IPS-NIHi7 (cell line): Measurements from ENCODE around the gene CDK3.
"Not testable (repeated sequence)": the region's sequence is repeated elsewhere in the genome, so short reads cannot be mapped to it uniquely, and the experiment has no call there.

Experiments used
- DNase-seq: peaks from one replicate; pipeline ENCODE4 v3.0.0; 2012; ENCODE audit warnings: mixed read lengths; ENCODE audit errors: extremely low spot score

The CDK3 gene

DNA sequence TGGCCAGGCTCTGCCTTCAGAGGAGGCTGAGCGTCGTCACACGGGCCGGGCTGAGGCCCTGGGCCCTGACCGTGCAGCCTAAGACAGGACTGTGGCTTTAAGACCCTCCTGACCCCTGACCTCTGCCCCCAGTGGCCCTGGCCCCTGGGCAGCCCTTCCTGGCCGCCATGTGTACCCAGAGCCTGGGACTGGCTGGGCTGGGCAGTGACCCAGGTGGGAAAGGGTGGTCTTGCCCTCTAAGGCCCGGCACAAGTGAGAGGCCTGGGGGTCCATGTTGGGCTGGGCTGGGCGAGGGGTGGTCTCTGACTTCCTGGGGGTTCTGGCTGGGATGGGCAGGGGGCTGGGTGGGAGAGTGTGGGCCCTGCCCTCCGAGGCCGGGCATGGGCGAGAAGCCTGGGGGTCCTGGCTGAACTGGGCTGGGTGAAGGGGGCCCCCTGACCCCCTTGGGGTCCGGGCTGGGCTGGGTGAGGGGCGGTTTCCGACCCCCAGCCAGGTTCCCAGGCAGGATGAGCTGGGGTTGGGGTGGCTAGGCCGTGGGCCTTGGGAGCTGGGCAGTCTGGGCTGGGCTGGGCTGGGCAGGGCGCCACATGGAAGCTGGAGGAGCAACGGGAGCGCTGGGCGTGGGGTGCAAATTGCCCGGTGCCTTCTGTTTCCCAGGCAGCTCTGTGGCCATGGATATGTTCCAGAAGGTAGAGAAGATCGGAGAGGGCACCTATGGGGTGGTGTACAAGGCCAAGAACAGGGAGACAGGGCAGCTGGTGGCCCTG lies at the start of gene CDK3:
Gene CDK3, plus strand, starts transcription at position 101 of the 767 bp plus-strand sequence. Its CDS starts 571 bp downstream, at position 672.
- DNase-seq = no peak

DNA sequence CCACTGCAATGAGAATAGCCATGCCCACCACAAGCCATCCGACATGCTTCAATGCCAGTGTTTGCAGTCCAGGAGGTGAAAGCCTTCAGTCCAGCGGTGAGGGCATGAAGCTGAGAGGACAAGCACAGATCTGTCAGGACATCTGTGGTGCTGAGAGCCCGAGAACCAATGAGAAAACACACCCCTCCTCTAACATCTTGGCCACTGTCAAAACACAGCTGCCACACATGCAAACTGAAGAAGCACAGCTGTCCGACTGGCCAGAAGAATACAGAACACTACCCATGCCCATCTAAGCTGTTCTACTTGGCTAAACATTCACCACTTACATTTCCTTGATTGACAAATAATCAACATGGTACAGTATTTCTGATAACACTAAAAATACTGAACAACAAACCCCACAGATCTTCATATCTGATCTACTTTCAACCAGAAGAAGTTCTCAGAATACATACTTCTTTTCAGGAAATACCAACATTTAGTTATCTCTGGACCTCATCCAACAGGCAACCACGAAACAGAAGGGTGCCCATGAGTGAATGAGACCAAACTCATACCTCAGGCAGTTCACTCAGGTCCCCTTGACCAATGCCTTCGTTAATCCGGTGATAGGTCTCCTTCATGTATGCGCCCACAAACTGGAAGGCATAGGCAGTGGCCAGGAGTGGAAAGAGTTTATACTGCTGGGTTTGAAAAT lies 49.6 kb upstream of the CDK3 start:
- no peak for DNase-seq

DNA sequence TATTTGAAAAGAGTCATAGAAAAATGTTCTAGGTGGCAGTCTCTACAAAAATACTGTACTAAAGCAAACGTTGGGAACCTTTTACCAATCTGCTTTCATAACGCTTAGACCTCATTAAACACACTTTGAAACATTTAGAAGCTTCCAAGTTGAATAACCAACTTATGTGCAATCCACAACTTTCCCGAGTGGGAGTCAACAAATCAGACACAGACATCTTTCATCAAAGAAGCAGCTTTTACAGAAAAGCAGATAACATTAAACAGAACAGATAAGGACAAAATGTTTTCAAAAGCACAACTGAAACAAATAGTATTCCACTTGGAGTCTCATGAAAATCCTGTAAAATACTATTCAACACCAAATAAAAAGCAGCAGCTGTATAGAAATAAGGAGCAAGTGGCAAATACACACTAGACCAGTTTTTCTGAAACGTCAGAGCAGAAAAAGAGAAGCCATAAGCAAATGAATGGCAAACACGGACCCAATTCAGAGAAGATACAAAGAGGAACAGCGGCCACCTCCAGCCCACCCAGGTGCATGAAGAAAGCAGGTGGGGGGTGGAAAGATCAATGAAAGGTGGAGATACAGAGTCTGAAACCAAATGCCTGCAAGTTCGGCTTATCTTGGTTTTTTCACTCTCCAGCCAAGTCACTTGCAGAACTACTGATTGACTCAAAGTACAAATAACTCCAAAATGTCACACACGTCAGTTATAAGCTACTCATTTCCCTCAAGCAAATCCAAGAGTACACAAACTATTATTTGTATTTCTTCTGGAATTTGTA lies 41.4 kb upstream of the CDK3 start:
- DNase-seq = peak; percentile 46

DNA sequence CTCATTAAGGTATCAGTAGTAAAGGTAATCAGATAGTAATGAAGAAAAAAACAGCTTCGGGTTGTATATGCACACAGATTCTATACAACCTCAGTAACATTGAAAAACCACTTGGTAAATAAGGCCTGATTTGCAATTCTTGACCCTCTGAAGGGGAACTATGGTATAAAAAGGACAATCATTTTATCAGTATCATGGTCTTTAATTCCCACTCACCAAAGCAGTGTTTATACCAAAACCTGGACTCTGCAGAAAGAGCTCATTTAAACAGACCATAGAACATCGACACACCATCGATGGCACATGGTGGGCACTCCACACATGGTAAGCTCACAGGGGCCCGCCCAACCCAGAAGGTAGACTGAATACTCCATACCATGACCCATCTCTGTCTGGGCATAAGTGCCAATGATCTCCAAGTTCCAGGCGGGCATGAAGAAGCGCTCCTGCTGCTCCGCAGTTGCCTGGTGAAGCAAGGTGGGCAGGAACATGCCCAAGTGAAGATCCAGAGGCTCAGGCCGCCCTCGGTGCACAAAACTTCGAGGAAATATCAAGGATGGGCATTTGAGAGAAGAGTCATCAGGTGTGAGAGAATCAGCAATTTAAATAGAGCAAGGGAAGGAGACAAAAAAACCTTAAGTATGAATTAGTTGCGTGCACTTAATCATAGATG lies 40.7 kb upstream of the CDK3 start:
- no peak for DNase-seq

DNA sequence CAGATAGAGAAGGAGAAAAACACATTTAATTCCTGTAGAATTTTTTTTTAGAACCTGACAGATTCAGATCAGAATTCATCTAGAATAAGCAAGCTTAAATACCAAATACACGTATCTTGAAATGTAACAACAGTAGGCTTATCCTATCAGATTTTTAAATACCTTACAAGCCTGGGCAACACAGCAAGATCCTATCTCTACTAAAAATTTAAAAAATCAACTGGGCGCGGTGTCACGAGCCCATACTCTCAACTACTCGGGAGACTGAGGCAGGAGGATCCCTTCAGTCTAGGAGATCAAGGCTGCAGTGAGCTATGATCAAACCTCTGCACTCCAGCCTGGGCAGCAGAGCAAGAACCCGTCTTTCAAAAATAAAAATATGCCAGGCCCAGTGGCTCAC lies 35.2 kb upstream of the CDK3 start:
- no peak for DNase-seq

DNA sequence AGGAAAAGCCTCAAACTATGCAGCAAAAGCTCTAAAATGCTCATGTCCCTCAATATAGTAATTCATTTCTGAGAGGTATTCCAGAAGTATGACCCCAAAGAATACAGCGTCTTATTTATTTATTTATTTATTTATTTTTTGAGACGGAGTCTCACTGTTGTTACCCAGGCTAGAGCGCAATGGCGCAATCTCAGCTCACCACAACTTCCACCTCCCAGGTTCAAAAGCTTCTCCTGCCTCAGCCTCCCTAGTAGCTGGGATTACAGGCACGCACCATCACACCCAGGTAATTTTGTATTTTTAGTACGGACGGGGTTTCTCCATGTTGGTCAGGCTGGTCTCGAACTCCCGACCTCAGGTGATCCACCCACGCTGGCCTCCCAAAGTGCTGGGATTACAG lies 31.6 kb upstream of the CDK3 start:
- DNase-seq = not testable (repeated sequence)

DNA sequence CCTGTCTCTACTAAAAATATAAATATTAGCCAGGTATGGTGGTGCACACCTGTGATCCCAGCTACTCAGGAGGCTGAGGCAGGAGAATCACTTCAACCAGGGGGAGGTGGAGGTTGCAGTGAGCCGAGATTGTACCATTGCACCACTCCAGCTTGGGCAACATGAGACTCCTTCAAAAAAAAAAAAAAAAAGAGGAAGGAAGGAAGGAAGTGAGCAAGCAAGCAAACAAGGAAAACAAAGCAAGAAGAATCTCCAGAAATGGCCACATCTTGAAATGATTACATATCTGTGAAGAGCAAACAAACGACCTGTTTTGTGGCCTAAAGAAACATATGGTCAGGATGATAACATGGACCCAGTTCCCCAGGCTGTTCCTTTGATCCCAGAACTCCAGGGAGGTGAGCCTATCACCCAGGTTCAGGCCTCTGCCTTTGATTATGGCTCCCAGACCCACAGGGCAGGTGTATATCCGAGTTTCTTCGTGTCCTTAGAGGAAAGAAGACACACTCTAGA lies 30.6 kb upstream of the CDK3 start:
- DNase-seq = no peak

DNA sequence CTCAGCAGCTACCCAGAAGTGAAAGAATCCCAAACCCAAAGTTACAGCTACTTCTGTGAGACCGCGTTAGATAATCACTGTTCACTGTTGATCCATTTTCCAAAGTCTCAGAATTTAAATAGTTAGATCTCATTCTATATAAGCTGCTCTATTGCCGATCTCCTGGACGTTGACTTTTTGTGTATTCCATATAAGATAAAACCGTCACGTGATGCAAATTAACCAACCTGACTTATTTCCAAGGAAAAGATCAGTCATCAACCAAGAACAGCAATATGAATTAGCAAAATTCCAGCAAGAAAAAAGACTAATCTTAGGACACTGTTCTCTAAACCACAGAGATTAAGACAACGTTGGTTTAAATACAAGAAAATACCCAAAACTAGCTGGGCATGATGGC lies 30.0 kb upstream of the CDK3 start:
- no peak for DNase-seq

DNA sequence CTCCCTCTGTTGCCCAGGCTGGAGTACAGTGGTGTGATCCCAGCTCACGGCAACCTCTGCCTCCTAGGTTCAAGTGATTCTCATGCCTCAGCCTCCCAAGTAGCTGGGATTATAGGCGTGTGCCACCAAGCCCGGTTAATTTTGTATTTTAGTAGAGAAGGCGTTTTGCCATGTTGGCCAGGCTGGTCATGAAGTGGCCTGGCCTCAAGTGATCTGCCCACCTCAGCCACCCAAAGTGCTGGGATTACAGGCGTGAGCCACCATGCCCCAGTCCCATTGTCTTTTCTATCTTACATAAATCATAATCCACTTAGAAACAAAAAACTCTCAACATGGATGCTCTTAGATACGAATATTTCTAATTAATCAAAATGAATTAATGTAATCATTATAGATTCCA lies 25.5 kb upstream of the CDK3 start:
- not testable (repeated sequence) for DNase-seq

DNA sequence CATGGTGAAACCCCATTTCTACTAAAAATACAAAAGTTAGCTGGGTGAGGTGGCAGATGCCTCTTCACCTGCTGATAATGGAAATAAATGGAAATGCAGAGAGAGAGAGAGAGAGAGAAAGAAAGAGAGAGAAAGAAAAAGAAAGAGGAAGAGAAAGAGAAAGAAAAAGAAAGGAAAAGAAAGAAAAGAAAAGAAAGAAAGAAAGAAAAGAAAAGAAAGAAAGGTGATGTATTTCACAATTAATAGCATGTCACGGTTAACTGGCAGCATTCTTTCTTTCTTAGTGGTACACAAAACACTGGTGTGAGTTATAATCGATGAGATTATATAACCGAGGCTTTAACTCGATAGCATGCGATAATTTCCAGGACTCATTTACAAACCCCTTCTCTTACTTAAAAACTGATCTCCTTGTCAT lies 24.9 kb upstream of the CDK3 start:
- DNase-seq = no peak

DNA sequence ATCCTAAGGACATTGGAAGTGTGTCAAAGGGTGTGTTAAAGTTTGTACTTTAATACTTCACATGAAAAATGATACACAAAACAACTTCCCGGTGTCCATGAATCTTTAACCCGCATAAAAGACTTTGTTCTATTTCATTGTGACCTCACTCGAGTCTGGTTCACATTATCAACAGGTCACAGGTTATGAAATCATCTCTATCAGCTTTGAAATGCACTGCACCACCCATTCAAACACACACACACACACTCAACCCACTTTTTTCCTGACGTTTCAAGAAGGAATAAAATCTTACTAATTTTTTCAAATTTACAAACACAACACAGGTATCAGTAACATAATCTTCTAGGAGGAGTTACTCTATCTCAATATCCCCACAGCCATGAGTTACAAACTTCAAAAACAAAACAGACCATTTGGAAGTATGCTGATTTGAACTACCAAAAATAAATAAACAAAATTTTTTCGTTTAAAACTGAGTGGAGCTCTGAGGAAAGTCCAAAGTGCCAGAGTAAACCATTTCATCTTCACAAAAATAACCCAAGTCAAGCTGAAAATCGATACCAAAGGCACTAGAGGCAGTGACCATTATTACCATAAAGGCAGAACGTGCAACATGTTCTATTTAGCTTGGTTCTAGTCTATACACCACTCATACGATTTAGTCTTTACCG lies 24.3 kb upstream of the CDK3 start:
- no peak for DNase-seq

DNA sequence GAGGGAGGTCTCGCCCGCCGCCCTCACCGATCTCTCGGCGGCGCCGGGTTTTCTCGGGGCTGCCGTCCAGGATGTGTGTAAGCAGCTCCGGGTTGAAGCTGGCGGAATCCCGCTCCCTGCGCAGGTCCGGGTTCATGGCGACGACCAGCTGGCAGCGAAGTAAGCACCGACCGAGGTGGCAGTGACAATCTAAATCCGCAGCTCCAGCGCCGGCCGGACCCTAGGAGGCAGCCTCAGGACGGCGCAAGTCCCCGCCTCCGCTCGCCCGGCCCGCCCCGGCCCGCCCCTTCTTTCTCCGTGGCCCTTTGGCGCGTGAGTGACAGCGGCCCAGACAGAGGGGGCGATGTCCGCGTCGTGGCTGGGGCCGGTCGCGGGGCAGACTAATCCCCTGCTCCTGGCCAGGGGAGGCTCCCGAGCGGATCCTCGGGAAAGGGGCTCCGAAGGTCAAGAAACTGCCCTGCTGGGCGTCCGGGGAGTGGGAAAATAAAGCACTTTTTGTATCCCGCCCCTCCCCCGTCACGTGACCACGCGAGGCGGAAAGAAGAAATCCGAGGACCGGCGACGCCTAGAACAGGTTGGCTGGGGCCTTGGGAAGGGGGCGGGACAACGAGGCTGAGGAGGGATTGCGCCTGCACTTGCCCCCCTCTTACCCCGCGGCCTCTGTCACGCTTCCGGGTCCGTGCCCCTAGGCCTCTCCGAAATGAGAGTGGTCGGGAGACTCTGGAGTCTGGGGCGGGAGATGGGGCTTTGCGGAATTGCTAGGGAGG lies 21.5 kb upstream of the CDK3 start, which contains the start of the genes ACOX1 and TEN1:
Gene ACOX1, minus strand, starts transcription at position 229 of the 767 bp plus-strand sequence. Its CDS starts 93 bp downstream, at position 136.
Gene TEN1, plus strand, starts transcription at position 303 of the 767 bp plus-strand sequence. CDS start 6,953 bp downstream, outside the sequence.
- peak; percentile 92 for DNase-seq

DNA sequence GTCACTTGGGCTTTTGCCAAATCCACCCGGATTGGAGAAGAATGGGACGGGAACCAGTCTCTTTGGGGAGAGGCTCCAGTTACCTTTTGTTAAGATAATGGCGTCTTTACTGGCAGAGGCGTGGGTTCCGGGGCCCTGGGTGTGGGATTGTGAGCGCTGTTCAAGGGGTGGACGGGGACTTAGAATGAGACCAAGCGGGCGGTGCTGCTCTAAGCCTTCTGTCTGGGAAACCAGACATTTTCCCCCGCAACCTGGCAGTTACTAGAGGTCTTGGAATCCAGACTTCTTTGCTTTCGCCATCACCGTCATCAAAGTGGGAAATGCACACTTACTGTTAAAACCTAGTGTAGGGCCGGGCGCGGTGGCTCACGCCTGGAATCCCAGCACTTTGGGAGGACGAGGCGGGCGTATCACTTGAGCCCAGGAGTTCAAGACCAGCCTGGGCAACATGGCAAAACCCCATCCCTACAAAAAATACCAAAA lies 20.9 kb upstream of the CDK3 start:
- no peak for DNase-seq

DNA sequence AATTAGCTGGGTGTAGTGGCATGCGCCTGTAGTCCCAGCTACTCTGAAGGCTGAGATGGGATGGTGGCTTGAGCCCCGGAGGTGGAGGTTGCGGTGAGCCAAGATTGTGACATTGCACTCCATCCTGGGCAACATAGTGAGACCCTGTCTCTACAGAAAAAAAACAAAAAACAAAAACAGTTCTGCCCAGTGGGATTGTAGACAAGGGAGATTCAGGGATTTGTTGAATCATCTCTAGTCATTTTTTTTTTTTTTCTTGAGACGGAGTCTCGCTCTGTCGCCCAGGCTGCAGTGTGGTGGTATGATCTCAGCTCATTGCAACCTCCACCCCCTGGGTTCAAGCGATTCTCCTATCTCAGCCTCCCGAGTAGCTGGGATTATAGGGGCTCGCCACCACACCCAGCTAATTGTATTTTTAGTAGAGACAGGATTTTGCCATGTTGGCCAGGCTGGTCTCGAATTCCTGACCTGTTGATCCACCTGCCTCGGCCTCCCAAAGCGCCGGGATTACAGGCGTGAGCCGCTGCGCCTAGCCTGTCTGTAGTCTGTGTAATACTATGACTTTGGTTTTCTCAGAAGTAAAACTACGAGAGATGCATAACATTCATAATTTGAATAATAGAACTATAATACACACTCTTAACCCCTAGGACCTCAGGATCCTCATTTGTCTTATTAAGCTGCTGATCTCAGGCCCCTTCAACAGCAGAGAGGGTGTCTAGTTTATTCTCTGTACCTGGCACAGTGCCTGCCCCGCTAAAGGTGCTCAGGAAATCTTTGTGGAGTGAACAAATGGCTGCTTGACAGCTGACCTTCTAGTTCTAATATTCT lies 20.3 kb upstream of the CDK3 start:
- no peak for DNase-seq

DNA sequence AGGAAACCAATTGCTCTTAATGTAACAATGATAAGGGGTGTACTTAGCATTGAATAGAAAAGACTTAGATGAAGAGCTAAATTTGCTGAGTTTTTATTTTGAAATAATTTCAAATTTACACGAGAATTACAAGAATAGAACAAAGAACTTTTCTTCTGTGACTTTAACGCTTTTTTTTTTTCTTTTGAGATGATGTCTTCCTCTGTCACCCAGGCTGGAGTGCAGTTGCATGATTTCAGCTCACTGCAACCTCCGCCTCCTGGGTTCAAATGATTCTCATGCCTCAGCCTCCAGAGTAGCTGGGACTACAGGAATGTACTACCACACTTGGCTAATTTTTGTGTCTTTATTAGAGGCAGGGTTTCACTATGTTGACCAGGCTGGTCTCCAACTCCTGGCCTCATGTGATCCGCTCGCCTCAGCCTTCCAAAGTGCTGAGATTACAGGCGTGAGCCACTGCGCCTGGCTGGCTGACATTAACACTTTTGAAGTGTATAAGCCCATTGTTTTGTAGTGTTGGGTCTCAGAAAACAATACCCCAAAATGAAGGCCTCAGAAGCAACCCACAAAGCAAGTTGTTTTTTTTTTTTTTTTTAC lies 19.5 kb upstream of the CDK3 start:
- DNase-seq = no peak

DNA sequence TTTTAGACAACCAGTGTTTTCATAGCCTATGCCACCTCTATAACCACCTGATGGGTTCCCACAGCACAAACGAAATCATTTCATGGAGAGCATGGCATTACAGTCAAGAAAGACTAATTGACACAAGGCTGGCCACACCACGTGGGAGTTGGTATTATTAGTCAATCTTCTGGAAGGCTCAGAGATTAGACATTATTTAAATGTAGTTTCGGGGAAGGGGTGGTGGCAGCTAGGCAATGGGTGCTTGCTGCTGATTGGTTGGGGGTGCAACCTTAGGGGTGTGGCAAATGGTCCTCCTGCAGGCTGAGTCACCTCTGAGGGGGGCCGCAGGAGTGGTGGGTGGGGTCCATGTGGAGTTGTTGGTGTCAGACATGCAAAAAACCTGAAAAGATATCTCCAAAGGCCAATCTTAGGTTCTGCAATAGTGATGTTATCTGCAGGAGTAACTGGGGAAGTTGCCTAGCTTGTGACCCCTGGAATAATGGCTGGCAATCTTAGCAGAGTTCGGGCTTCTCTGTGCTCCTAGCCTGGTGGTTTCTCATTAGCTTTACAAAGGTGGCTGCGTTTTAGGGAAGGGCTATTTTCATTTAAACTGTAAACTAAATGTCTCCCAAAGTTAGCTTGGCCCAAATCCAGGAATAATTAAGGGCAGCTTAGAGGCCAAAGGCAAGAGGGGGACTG lies 17.0 kb upstream of the CDK3 start:
- DNase-seq = peak; percentile 70

DNA sequence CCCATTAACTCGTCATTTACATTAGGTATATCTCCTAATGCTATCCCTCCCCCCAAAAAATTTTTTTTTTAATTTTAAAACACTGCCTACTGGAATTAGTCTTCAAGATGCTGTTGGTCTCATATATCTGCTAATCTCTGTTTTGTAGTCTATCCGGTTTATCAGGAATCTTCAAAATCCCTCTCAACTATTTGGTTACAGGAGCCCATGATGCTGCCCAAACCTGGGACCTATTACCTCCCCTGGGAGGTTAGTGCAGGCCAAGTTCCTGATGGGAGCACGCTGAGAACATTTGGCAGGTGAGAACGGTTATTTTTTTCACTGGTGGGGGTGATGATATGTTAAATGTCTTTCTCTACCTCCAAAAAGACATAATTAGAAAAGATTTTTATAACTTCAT lies 14.7 kb upstream of the CDK3 start:
- no peak for DNase-seq

DNA sequence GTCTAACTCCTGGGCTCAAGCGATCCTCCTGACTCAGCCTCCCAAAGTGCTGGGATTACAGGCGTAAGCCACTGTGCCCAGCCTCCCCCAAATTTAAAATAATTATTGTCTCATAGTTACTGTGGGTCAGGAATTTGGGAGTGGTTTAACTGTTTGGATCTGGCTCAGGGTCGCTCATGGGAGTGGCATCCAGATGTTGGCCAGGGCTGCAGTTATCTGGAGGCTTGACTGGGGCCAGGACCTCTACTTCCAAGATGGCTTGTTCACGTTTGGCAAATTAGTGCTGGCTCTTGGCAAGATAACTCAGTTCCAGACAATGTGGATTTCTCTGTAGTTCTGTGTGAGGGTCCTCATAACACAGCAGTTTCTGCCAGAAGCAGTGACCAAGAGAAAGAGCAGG lies 13.6 kb upstream of the CDK3 start:
- no peak for DNase-seq
